Measurements from ENCODE around the gene ME1.
"Not testable (repeated sequence)": the region's sequence is repeated elsewhere in the genome, so short reads cannot be mapped to it uniquely, and the experiment has no call there.

Gene ME1

GRCh38 chr6:83220121-83220520, 210.7 kb downstream of the ME1 start:
- FAIRE-seq, result no peak
- DNase-seq (ENCODE audit: insufficient read length, low spot score), result no peak
- TF ChIP-seq POLR2A (IDR thresholded peaks at IDR 0.05; ENCODE audit: low read depth, low read length), result no peak

- no peak for TF ChIP-seq POLR2A (IDR thresholded peaks at IDR 0.05; ENCODE audit: low read depth, low read length)
- DNase-seq (ENCODE audit: insufficient read length, low spot score) (no peak), FAIRE-seq (no peak)
Measured at GRCh38 chr6:83218646-83219045, 212.2 kb downstream of the ME1 start.

GRCh38 chr6:83216806-83217205, 214.0 kb downstream of the ME1 start:
- no peak for TF ChIP-seq POLR2A (IDR thresholded peaks at IDR 0.05; ENCODE audit: low read depth, low read length)
- FAIRE-seq, result no peak

GRCh38 chr6:83215131-83216047, 215.5 kb downstream of the ME1 start:
- DNase-seq (ENCODE audit: insufficient read length, low spot score) (no peak), FAIRE-seq (peak; percentile 98)
- no peak for TF ChIP-seq POLR2A (IDR thresholded peaks at IDR 0.05; ENCODE audit: low read depth, low read length)

More at GRCh38 chr6:83216806-83217205, 214.0 kb downstream of the ME1 start:
- no peak for DNase-seq (ENCODE audit: insufficient read length, low spot score)

DNA sequence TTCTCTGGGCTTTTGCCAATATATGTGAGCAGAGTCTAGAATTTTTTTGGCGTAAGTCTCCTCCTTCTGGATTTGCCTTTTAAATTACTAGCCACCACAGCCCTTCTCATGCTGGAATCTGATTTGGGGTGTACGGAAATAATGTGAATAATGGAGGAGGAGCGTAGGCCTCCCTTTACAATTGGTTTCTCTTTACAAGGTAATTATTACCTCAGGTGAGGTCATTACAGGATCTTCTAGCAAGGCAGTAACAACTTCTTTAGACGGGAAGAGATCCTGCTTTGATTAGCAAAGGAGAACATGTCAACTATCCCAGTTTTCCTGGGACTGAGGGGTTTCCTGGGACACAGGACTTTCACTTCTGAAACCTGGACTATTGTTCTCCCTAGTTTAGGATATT, 228.8 kb downstream of the ME1 start:
- DNase-seq (ENCODE audit: insufficient read length, low spot score), result no peak
- no peak for TF ChIP-seq POLR2A (IDR thresholded peaks at IDR 0.05; ENCODE audit: low read depth, low read length)
- FAIRE-seq, result no peak

DNA sequence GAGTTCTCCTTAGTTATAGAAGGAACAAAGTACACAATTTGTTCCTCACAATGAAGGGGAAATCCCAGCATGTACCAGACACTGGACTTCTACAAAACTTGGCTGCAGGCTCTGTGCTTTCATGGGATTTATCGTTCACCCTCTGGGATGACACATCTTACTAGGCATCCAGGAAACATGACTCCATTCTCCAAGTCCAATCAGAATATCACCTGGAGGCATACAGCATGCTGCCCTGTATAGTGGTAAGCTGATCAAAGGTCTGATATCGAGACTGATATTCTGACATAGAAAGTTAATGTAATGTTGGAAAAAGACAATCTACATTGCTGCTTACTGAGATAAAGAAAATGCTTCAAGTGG, 231.0 kb downstream of the ME1 start:
- DNase-seq (ENCODE audit: insufficient read length, low spot score) (peak; percentile 63), FAIRE-seq (peak; percentile 97)
- no peak for TF ChIP-seq POLR2A (IDR thresholded peaks at IDR 0.05; ENCODE audit: low read depth, low read length)

DNA sequence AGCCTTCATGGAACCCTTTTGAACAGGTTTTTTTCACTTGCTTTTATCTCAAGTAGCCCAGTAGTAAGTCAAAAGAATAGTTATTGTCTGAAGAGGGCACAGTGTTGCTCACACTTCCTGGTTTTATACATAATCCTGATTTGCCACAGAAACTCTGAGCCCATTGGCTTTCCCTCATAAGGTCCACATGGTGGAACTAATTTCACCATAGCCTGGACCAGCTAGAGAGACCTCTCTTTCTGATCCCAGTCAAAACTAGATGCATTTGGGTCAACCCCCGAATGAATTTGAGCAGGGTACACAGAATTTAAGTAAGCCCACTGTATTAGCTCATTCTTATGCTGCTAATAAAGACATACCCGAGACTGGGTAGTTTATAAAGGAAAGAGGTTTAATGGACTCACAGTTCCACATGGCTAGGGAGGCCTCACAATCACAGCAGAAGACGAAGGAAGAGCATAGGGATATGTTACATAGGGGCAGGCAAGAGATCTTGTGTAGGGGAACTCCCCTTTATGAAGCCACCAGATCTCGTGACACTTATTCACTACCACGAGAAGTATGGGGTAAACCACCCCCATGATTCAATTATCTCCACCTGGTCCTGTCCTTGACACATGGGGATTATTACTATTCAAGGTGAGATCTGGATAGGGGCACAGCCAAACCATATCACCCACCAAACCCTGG, 231.5 kb downstream of the ME1 start:
- no peak for FAIRE-seq
- no peak for DNase-seq (ENCODE audit: insufficient read length, low spot score)
- TF ChIP-seq POLR2A (IDR thresholded peaks at IDR 0.05; ENCODE audit: low read depth, low read length), result no peak

DNA sequence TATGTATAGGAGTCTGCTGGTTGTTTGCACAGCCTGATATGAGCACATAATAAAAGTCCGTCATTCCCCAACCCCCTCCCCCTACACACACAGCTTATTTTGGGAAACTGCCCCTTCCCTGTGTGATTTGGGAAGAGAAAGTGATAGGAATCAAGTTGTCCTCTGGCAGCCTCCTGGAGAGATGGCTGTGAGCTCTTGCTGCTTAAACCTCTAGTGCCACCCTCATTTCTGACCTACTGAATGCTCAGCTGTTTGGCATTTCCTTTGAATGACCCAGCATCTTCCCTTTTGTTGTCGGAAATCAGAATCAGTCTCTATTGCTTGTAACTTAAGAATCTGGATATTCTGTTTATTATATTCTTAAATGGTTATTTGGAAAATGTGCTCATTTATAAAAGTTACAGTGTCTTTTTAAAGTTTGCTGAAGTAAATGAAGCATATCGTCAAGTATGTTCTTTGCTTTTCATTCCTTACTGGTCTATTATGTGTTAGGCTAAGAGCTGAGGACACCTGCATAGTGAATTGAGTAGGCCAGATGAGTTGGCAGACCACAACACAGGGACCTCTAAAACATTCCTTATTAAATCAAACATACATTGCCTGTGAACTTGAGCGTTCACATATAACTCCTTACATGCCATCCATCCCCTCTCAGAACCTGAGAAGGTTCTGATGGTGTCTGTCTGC, 232.2 kb downstream of the ME1 start:
- peak; percentile 15 for DNase-seq (ENCODE audit: insufficient read length, low spot score)
- TF ChIP-seq POLR2A (IDR thresholded peaks at IDR 0.05; ENCODE audit: low read depth, low read length), result no peak
- FAIRE-seq, result no peak

- no peak for TF ChIP-seq POLR2A (IDR thresholded peaks at IDR 0.05; ENCODE audit: low read depth, low read length)
- FAIRE-seq, result no peak
- peak; percentile 44 for DNase-seq (ENCODE audit: insufficient read length, low spot score)
Measured at GRCh38 chr6:83193747-83194566, 236.9 kb downstream of the ME1 start.

- FAIRE-seq (peak; percentile 82), DNase-seq (ENCODE audit: insufficient read length, low spot score) (peak; percentile 81)
- TF ChIP-seq POLR2A (IDR thresholded peaks at IDR 0.05; ENCODE audit: low read depth, low read length), result peak; percentile 95
Measured at GRCh38 chr6:83192871-83193746, 237.7 kb downstream of the ME1 start, which contains the start of the genes PGM3 and RWDD2A. PGM3 (minus strand) TSS chr6:83193265; CDS start chr6:83191012, 2,253 bp downstream. RWDD2A (plus strand) TSS chr6:83193357; CDS start chr6:83194452, 1,095 bp downstream.

GRCh38 chr6:83192456-83192855, 238.4 kb downstream of the ME1 start:
- DNase-seq (ENCODE audit: insufficient read length, low spot score), result peak; percentile 15
- no peak for TF ChIP-seq POLR2A (IDR thresholded peaks at IDR 0.05; ENCODE audit: low read depth, low read length)
- peak; percentile 64 for FAIRE-seq

- FAIRE-seq; DNase-seq (ENCODE audit: insufficient read length, low spot score): not testable (repeated sequence)
Measured at GRCh38 chr6:83191974-83192373, 238.9 kb downstream of the ME1 start.
